ENCODE measurements around the gene TAS2R7. TPM values are rescaled to one million over a fixed set of nuclear protein-coding genes. Genes with fewer than 3 reads are reported as not detected.

Gene TAS2R7
- total RNA-seq, 3 donors from 2014 or later (not counting 1 experiment from before 2014, with no cell fraction given): not detected

DNA sequence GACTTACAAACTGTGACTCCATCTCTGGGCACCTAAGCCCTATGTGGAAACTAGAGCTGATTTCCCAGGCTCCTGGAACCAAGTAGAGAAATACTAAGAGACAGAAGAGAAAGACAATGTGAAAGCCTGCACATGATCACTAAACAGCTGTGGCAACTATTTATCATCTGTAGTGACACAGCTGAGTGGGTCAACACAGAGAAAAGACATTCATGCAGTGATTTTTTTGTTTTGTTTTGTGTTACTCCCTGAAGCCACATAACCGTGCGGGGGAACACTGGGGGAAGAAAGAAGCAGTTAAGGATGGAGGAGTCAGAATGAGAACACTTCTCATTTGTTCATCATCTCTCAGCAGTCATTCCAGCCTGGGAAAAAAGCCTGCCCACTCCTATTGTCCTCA is 45.3 kb upstream of the TAS2R7 start:
- DNase-seq (no peak), ATAC-seq (no peak)
- TF ChIP-seq, protein P1, sequence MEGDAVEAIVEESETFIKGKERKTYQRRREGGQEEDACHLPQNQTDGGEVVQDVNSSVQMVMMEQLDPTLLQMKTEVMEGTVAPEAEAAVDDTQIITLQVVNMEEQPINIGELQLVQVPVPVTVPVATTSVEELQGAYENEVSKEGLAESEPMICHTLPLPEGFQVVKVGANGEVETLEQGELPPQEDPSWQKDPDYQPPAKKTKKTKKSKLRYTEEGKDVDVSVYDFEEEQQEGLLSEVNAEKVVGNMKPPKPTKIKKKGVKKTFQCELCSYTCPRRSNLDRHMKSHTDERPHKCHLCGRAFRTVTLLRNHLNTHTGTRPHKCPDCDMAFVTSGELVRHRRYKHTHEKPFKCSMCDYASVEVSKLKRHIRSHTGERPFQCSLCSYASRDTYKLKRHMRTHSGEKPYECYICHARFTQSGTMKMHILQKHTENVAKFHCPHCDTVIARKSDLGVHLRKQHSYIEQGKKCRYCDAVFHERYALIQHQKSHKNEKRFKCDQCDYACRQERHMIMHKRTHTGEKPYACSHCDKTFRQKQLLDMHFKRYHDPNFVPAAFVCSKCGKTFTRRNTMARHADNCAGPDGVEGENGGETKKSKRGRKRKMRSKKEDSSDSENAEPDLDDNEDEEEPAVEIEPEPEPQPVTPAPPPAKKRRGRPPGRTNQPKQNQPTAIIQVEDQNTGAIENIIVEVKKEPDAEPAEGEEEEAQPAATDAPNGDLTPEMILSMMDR (IDR thresholded peaks at IDR 0.05): no peak
- Mint-ChIP-seq H3K4me3 (no peak overlapping the region), H3K27ac (peak overlapping the region in 1 of 2 donors; percentile 14), H3K27me3 (ENCODE audit: low read depth in 2 of 2) (no peaks in the 10 kb centered on the region), H3K9me3 (no peaks in the 10 kb centered on the region), H3K4me1 (peaks cover 36 to 37% of the 10 kb centered on the region in 2 donors), H3K36me3 (peaks cover 6% of the 10 kb centered on the region)
- Histone ChIP-seq H3K9me3 (ENCODE audit: control insufficient read depth, insufficient read depth, low read length) (no peaks in the 10 kb centered on the region), H3K36me3 (ENCODE audit: control insufficient read depth, insufficient read depth, low read length) (no peaks in the 10 kb centered on the region), H3K27ac (ENCODE audit: low read length) (no peak overlapping the region), H3K4me3 (ENCODE audit: low read length) (no peak overlapping the region), H3K4me1 (ENCODE audit: control insufficient read depth, insufficient read depth, low read length) (peaks cover 11% of the 10 kb centered on the region), H3K27me3 (ENCODE audit: control insufficient read depth, insufficient read depth, low read length) (no peaks in the 10 kb centered on the region)
- intact Hi-C loops (cut with micrococcal nuclease): no loop called here
- WGBS (ENCODE audit: insufficient coverage): 50% methylated on average over 2 of the region's 2 CpGs

DNA sequence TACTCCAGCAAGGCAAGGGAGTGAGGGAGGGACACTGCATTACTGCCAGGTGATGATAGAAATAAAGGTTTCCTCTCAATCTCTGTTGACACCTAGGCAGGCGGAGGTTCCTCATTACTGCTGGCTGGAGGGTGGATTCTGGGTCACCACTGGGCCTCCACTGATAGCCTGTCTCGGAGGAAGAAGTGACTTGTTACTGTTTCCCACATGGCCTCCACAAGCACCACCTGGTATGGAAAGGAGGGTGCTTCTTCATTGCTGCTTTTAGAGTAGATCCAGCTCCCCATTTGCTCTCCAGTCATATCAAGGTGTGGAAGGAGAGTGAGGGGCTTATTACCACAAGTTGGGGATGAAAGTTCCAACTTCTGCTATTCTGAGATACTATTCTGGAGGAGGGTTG is 40.4 kb upstream of the TAS2R7 start:
- Histone ChIP-seq H3K9me3 (ENCODE audit: control insufficient read depth, insufficient read depth, low read length) (no peaks in the 10 kb centered on the region), H3K4me1 (ENCODE audit: control insufficient read depth, insufficient read depth, low read length) (no peaks in the 10 kb centered on the region), H3K4me3 (ENCODE audit: low read length) (no peak overlapping the region), H3K27ac (ENCODE audit: low read length) (no peak overlapping the region), H3K27me3 (ENCODE audit: control insufficient read depth, insufficient read depth, low read length) (no peaks in the 10 kb centered on the region), H3K36me3 (ENCODE audit: control insufficient read depth, insufficient read depth, low read length) (no peaks in the 10 kb centered on the region)
- Mint-ChIP-seq H3K9me3 (no peaks in the 10 kb centered on the region), H3K27ac (no peak overlapping the region), H3K36me3 (peaks cover 6% of the 10 kb centered on the region), H3K4me1 (no peaks in the 10 kb centered on the region), H3K4me3 (no peak overlapping the region), H3K27me3 (ENCODE audit: low read depth in 2 of 2) (no peaks in the 10 kb centered on the region)
- WGBS (ENCODE audit: insufficient coverage): 100% methylated on average over 2 of the region's 2 CpGs
- DNase-seq (no peak), ATAC-seq (no peak)
- intact Hi-C loops (cut with micrococcal nuclease): no loop called here
- TF ChIP-seq, protein P1 (IDR thresholded peaks at IDR 0.05): no peak

DNA sequence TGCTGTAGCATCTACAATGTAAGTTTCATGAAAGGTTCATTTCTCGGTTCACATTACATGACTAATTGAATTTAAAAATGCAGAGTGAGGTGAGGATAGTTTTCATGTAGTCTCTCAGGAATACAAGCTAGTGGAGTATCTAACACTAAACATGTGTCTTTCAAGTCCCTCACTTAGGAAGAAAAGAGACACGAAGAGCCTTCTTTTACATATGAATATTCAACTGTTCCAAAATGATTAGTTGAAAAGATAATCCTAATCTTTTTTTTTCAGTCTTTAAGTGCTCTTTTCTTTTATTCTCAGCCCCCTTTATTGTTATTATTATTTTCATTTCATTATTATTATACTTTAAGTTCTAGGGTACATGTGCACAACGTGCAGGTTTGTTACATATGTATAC is 36.0 kb upstream of the TAS2R7 start:
- Histone ChIP-seq H3K4me1 (ENCODE audit: control insufficient read depth, insufficient read depth, low read length) (no peaks in the 10 kb centered on the region), H3K36me3 (ENCODE audit: control insufficient read depth, insufficient read depth, low read length) (no peaks in the 10 kb centered on the region), H3K9me3 (ENCODE audit: control insufficient read depth, insufficient read depth, low read length) (no peaks in the 10 kb centered on the region), H3K4me3 (ENCODE audit: low read length) (no peak overlapping the region), H3K27me3 (ENCODE audit: control insufficient read depth, insufficient read depth, low read length) (no peaks in the 10 kb centered on the region), H3K27ac (ENCODE audit: low read length) (no peak overlapping the region)
- ATAC-seq: no peak
- no peaks in the 10 kb centered on the region for H3K27me3 Mint-ChIP-seq (ENCODE audit: low read depth in 2 of 2)
- 95% methylated on average over 2 of the region's 3 CpGs for WGBS (ENCODE audit: insufficient coverage)
- H3K9me3 Mint-ChIP-seq: no peaks in the 10 kb centered on the region
- intact Hi-C loops (cut with micrococcal nuclease): no loop called here
- H3K27ac Mint-ChIP-seq: no peak overlapping the region
- H3K4me3 Mint-ChIP-seq: no peak overlapping the region
- H3K36me3 Mint-ChIP-seq: no peaks in the 10 kb centered on the region
- TF ChIP-seq, protein P1 (IDR thresholded peaks at IDR 0.05): no peak
- no peaks in the 10 kb centered on the region for H3K4me1 Mint-ChIP-seq
- DNase-seq: no peak

DNA sequence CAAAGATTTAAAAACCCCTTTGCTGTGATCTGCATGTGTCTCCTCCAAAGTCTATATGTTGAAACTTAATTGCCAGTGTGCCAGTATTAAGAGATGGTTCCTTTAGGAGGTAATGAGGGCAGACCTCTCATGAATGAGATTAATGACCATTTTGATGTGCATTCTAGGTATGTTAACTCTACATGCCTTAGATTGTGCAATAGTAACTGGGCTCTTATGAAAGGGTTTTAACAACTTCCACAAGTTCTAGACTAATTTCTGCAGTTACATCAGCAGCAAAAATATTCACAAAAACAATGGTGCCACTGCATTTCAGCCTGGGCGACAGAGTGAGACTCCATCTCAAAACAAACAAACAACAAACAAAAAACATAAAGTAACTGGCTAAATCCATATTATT is 27.6 kb upstream of the TAS2R7 start:
- Mint-ChIP-seq H3K27me3 (ENCODE audit: low read depth in 2 of 2) (no peaks in the 10 kb centered on the region), H3K9me3 (no peaks in the 10 kb centered on the region), H3K36me3 (no peaks in the 10 kb centered on the region), H3K27ac (no peak overlapping the region), H3K4me1 (no peaks in the 10 kb centered on the region), H3K4me3 (no peak overlapping the region)
- DNase-seq: no peak
- Histone ChIP-seq H3K27me3 (ENCODE audit: control insufficient read depth, insufficient read depth, low read length) (no peaks in the 10 kb centered on the region), H3K27ac (ENCODE audit: low read length) (no peak overlapping the region), H3K4me1 (ENCODE audit: control insufficient read depth, insufficient read depth, low read length) (no peaks in the 10 kb centered on the region), H3K36me3 (ENCODE audit: control insufficient read depth, insufficient read depth, low read length) (no peaks in the 10 kb centered on the region), H3K9me3 (ENCODE audit: control insufficient read depth, insufficient read depth, low read length) (no peaks in the 10 kb centered on the region), H3K4me3 (ENCODE audit: low read length) (no peak overlapping the region)
- ATAC-seq: no peak
- intact Hi-C loops (cut with micrococcal nuclease): no loop called here
- TF ChIP-seq, protein P1 (IDR thresholded peaks at IDR 0.05): no peak
- WGBS (ENCODE audit: insufficient coverage): 78% methylated on average over 1 of the region's 1 CpG
